ENCODE measurements around the gene NCOA6. TPM values are rescaled to one million over a fixed set of nuclear protein-coding genes. Genes with fewer than 3 reads are reported as not detected.

NCOA6 gene
- total and polyA plus RNA-seq, 2 donors (not counting 1 experiment from before 2014, with no cell fraction given) = 16.0 to 31.9 TPM

GRCh38 chr20:34806255-34806654, 19.2 kb downstream of the NCOA6 start:
- no peaks in the 10 kb centered on the region for H3K9me3 Mint-ChIP-seq (ENCODE audit: insufficient read depth)
- TF ChIP-seq EZH2 (IDR thresholded peaks at IDR 0.05; ENCODE audit: borderline replicate concordance, insufficient read depth, low read depth, low read length, poor library complexity, severe bottlenecking) (no peak), CTCF (IDR thresholded peaks at IDR 0.05) (no peak)
- Histone ChIP-seq H3K36me3 (replicated peaks in 1 of 2; ENCODE audit: control extremely low read depth in 1 of 2, control insufficient read depth in 1 of 2, extremely low read depth in 1 of 2, insufficient read depth in 2 of 2, low read length in 1 of 2) (no peaks in the 10 kb centered on the region), H3K4me3 (ENCODE audit: control extremely low read depth in 1 of 5, extremely low read depth in 1 of 5, insufficient read depth in 1 of 5, low read depth in 2 of 5, low read length in 4 of 5) (no peak overlapping the region), H3K4me1 (ENCODE audit: control insufficient read depth in 2 of 2, insufficient read depth in 2 of 2, low read length in 2 of 2) (no peaks in the 10 kb centered on the region), H2AFZ (ENCODE audit: insufficient read depth, low read depth, low read length, poor library complexity, severe bottlenecking) (no peak overlapping the region), H3K27me3 (replicated peaks in 1 of 4; ENCODE audit: control extremely low read depth in 1 of 4, control insufficient read depth in 3 of 4, insufficient read depth in 4 of 4, low read length in 3 of 4) (no peaks in the 10 kb centered on the region), H3K27ac (ENCODE audit: low read length in 2 of 2) (no peak overlapping the region), H3K4me2 (replicated peaks; ENCODE audit: low read depth, low read length, poor library complexity, severe bottlenecking) (no peak overlapping the region), H3K79me2 (ENCODE audit: control insufficient read depth, insufficient read depth, low read length) (peaks cover 91% of the 10 kb centered on the region), H3K9me3 (ENCODE audit: control extremely low read depth in 1 of 3, control insufficient read depth in 2 of 3, insufficient read depth in 1 of 3, low read length in 2 of 3) (no peaks in the 10 kb centered on the region), H3K9ac (ENCODE audit: low read length) (no peak overlapping the region), H4K20me1 (ENCODE audit: control insufficient read depth, insufficient read depth, low read length, poor library complexity, severe bottlenecking) (peaks cover 28% of the 10 kb centered on the region)
- ATAC-seq (ENCODE audit: low read depth) (no peak), DNase-seq (no peak)
- POLR2A ChIA-PET = no interaction called here
- intact Hi-C loops (cut with micrococcal nuclease) = no loop called here
- CTCF ChIA-PET = no interaction called here
- peaks cover 27% of the 10 kb centered on the region for H3K4me1 Mint-ChIP-seq
- H3K4me3 Mint-ChIP-seq = no peak overlapping the region
- H3K27me3 Mint-ChIP-seq = no peaks in the 10 kb centered on the region
- H3K27ac Mint-ChIP-seq = no peak overlapping the region

GRCh38 chr20:34798871-34799270, 26.6 kb downstream of the NCOA6 start:
- H3K27me3 Mint-ChIP-seq = no peaks in the 10 kb centered on the region
- CTCF ChIA-PET = interaction anchor here (1.8 kb wide), 1 partner anchor 29 kb away, joined by 6 read pairs; no protein-coding TSS in a partner anchor

More at GRCh38 chr20:34798871-34799270, 26.6 kb downstream of the NCOA6 start:
- POLR2A ChIA-PET = no interaction called here
- H3K36me3 ChIP-seq (replicated peaks in 1 of 2; ENCODE audit: control extremely low read depth in 1 of 2, control insufficient read depth in 1 of 2, extremely low read depth in 1 of 2, insufficient read depth in 2 of 2, low read length in 1 of 2) = no peaks in the 10 kb centered on the region
- H3K4me3 Mint-ChIP-seq = no peak overlapping the region
- no peak overlapping the region for H3K9ac ChIP-seq (ENCODE audit: low read length)
- no peak for ATAC-seq (ENCODE audit: low read depth)
- TF ChIP-seq EZH2 (IDR thresholded peaks at IDR 0.05; ENCODE audit: borderline replicate concordance, insufficient read depth, low read depth, low read length, poor library complexity, severe bottlenecking) = no peak
- no peak for TF ChIP-seq CTCF (IDR thresholded peaks at IDR 0.05)
- peaks cover 70% of the 10 kb centered on the region for H4K20me1 ChIP-seq (ENCODE audit: control insufficient read depth, insufficient read depth, low read length, poor library complexity, severe bottlenecking)
- no peaks in the 10 kb centered on the region for H3K27me3 ChIP-seq (replicated peaks in 1 of 4; ENCODE audit: control extremely low read depth in 1 of 4, control insufficient read depth in 3 of 4, insufficient read depth in 4 of 4, low read length in 3 of 4)
- H2AFZ ChIP-seq (ENCODE audit: insufficient read depth, low read depth, low read length, poor library complexity, severe bottlenecking) = no peak overlapping the region
- H3K4me2 ChIP-seq (replicated peaks; ENCODE audit: low read depth, low read length, poor library complexity, severe bottlenecking) = no peak overlapping the region
- peaks cover 0 to 3% (median 0%) of the 10 kb centered on the region in 3 donors for H3K9me3 ChIP-seq (ENCODE audit: control extremely low read depth in 1 of 3, control insufficient read depth in 2 of 3, insufficient read depth in 1 of 3, low read length in 2 of 3)
- no peak overlapping the region for H3K4me3 ChIP-seq (ENCODE audit: control extremely low read depth in 1 of 5, extremely low read depth in 1 of 5, insufficient read depth in 1 of 5, low read depth in 2 of 5, low read length in 4 of 5)
- peaks cover 21% of the 10 kb centered on the region for H3K4me1 Mint-ChIP-seq
- H3K27ac ChIP-seq (ENCODE audit: low read length in 2 of 2) = no peak overlapping the region
- H3K9me3 Mint-ChIP-seq (ENCODE audit: insufficient read depth) = no peaks in the 10 kb centered on the region
- no peak overlapping the region for H3K27ac Mint-ChIP-seq
- H3K4me1 ChIP-seq (ENCODE audit: control insufficient read depth in 2 of 2, insufficient read depth in 2 of 2, low read length in 2 of 2) = no peaks in the 10 kb centered on the region
- intact Hi-C loops (cut with micrococcal nuclease) = no loop called here
- no peak for DNase-seq
- peaks cover 90% of the 10 kb centered on the region for H3K79me2 ChIP-seq (ENCODE audit: control insufficient read depth, insufficient read depth, low read length)

All from B cell (primary cell).